HG03575 (cell line): Measurements from ENCODE around the gene HES5.
"Not testable (repeated sequence)": the region's sequence is repeated elsewhere in the genome, so short reads cannot be mapped to it uniquely, and the experiment has no call there.

ENCODE experiments used
- ATAC-seq: cut with Tn5 transposase; IDR thresholded peaks from one replicate; pipeline ENCODE4 v1.9.1; 2021; ENCODE audit not compliant: unreplicated experiment, insufficient number of reproducible peaks, low FRiP score; ENCODE audit errors: extremely low read depth

HES5 gene

DNA sequence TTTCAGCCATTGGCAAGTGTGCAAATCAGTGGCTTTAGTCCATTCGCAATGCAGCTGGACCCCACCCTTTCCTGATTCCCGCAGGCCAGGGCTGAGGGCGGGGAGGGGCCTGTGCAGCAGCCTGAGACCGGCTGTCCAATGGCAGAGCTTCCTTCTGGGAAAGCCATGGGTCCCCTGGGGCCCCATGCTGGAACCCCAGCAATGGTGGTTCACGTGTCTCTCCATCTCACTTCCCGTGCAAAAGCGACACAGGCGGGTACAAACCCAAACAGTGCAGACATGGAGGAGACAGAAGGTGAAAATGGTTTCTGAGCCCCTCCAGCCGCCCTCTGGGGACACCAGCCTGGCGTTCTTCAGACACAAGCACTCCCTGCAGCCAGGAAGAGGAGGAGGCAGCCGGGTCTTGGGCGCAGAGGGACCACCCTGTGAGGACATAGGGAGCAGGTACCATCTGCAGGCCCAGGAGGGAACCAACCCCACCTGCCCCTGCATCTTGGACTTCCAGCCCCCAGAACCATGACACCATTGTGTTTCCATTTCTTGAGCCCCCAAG is 20.3 kb upstream of the HES5 start:
- not testable (repeated sequence) for ATAC-seq

GRCh38 chr1:2549367-2550029 is 19.4 kb upstream of the HES5 start:
- ATAC-seq, result not testable (repeated sequence)

DNA sequence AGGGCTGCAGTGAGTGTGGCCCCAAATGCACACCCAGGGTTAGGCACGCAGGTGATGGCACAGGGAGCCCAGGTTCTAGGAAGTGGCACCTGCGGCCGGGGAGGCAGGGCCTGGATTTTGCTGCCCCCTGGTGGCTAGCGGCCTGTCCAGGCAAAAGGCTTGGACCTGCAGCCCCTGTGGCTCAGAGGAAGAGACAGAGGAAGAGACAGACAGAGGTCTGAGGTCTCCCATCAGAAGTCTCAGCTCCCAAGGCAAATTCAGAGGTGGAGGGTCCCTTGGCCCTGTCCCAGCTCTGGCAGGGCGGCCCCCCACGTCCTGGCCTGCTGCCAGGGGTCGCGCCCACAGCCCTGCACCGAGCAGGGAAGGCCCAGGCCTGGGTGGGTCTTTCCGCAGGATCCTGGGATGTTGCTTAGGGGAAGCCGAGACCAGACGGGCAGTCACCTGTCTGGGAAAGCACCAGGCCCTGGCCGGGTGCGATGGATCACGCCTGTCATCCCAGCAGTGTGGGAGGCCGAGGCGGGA is 18.1 kb upstream of the HES5 start:
- no peak for ATAC-seq

DNA sequence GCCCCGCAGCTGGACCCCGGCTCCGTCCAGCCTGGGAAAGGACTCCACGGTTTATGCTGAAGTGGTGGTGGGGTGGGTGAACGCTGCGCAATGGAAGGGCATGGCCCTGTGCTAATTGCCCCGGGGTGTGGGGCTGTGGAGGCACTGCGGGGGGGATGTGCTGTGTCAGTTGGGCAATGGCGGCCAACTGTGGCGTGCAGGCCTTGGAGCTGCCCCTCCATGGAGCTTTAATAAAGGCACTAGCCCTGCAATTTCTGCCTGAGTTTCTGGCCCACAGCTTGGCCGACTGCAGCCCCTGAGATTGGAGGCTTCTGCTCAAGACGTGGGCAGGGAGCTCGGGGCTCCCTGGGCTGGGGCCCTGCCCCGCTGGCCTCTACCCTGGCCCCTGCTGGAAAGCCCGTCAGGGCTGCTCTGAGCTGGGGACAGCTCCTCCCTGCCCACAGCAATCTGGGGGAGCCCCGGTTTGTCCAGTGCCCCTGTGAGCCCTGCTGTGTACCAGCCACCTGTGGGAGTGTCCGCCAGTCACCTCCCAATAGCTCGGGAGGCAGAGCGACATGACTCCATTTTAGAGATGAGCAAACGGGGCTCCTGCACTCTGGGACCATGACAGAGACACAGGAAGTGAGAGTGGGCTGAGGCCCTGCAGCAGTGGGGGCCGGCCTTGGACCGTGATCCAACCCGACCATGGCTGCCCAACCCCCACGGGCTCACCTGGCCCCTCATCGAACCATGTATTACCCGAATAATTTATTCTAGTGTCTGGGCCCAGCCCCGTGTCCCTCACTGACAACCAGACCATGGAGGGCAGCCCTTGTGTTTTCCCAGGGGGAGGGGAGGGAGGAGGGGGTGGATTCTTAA is 17.4 kb upstream of the HES5 start:
- no peak for ATAC-seq

DNA sequence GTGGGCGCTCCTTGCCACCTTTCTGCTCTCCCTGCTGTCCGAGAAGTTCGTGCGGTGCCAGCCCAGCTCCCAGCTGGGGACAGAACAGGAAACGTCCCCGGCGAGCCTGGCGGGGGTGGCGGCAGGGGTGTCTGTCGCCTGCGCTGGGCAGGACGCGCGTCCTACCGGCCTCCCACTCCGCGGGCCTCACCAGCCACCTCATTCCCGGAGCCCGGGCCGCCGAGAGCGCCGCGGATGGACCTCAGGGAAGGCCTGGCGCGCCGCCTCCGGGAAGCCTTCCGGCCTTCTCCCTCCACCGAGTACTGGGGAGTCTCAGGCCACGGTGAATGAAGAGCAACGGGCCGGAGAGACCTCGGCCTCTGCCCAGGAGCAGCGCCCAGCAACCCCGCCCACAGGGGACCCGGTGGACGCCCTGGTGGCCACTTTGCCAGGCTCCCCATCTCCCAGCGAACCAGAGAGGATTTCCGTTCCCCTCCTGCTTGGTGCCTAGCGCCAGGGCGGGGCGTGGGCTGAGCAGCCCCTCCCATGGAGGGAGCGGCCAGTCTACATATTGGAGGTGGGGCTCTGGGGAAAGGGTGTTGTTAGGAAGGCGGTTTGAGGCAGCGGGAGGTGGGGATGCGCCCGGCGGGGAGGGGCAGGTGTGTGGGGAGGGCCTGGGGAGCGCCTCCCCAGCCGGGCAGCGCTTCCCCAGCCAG is 16.6 kb upstream of the HES5 start:
- no peak for ATAC-seq

- ATAC-seq, result no peak
These were observed 15.9 kb upstream of the HES5 start for GRCh38 chr1:2545754-2546514.

GRCh38 chr1:2544875-2545640 is 15.0 kb upstream of the HES5 start:
- ATAC-seq, result no peak

DNA sequence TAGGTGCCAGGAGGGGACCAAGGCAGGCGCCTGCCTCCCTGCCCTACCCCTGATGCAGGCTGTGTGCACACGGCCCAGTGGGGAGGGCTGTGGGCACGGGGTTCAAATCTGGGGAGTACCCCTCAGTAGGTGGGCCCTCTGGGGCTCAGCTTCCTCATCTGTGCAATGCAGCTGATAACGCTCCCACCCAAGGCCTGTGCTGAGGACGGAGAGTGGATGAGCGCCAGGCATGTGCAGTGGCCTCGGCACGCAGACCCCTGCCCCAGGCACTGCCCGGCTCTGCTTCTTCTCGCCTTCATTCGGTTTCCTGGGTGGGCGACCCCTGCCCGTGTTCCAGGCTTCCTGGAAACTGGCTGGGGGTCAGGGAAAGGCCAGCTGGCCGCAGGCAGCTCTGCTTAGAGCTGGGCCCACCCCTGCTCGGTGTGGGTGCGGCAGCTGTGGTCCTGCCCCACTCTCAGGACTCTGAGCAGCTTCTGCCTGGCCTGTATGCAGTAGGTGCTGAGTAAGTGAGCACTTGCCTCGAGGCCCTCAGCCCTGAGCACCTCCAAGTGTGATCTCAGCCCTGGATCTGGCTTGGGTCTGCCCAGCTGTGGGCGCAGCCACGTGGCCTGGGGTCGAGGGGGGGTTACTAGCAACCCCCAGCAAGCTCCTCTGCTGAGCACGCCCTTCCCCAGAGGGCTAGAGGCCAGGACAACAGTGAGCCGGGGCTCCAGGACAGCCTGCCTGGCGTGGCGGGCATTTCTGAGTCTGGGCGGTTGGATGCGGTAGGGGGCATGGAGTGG is 14.2 kb upstream of the HES5 start:
- no peak for ATAC-seq

DNA sequence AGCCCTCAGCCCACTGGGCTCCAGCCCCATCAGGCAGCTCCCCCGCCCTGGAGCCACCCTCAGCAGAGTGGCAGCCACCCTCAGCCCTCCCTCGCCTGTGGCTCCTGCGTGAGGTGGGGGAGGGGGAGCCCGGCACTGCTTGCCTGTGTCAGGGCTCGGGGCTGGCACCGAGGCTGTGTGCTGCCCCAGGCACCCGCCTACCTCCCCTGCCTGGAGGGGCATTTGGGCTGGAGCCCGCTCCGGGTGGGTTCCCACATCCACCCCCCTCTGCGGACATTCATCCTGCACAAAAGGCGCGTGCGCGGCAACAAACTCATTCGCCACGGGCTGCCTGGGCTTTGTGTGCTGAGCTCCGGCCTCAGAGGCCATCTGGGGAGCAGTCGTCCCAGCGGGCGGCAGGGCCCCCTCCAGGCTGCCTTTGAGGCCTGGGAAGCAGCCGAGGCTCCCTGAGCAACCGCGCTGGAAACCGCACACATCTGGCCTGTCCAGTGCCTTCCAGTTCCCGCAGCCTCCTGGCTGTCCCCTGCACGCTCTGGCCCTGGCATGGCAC is 13.6 kb upstream of the HES5 start:
- ATAC-seq, result no peak

DNA sequence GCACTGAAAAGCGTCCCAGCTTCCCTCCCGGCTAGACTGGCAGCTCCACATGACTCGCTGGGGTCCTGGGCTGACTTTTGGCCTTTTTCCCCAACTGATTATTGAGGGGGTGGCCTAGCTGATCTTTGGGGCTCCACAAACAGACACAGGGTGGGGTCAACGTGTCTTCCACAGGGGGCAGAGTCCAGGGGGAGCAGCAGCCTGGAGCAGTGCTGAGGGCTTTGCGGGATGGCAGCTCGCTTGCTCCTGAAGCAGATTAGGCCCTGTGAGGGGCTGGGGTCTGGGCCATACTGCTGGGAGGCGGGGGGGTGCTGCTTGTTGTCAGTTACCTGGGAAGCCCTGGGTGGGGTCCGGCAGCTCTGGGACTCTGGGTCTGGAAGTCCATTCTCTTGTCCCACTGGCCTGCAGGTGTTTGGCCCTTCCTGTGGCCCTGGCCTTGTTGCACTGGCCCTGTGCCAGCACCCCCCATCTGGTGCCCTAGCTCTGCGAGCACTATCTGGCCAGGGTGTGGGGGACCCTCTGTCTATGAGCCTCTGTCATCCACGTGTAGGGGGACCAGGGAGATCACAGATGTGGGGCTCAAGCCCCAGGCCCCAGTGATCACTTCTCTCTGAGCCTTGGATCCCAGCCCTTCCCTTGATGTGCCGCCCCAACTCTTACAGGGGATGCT is 12.3 kb upstream of the HES5 start:
- ATAC-seq, result no peak

DNA sequence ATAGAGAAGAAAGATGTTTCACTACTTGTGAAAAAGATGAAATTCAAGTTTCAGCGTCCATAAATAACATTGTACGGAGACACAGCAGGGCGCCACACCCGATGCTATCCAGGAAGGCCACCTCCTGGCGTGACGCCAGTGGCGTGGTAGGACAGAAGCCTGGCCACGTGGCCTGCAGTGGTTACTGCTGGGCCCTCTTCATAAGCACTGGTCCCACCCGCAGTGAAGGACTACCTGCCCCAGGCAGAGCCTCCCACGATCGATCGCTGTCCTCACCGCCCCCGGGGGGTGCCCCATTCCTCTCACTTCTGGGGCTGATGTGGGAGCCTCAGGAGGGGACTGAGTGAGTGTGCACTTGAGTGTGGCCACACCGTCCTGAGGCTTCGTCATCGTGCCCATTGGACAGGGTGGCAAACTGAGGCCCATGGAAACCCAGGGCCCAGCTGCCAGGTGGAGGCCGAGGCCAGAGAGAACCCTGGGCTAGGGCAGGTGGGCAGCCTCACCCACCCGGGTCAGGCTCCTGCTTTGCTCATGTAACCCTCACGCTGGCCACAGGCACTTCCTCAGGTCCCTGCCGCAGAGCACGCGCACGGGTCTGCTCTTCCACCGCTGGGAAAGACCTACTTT is 11.7 kb upstream of the HES5 start:
- no peak for ATAC-seq

DNA sequence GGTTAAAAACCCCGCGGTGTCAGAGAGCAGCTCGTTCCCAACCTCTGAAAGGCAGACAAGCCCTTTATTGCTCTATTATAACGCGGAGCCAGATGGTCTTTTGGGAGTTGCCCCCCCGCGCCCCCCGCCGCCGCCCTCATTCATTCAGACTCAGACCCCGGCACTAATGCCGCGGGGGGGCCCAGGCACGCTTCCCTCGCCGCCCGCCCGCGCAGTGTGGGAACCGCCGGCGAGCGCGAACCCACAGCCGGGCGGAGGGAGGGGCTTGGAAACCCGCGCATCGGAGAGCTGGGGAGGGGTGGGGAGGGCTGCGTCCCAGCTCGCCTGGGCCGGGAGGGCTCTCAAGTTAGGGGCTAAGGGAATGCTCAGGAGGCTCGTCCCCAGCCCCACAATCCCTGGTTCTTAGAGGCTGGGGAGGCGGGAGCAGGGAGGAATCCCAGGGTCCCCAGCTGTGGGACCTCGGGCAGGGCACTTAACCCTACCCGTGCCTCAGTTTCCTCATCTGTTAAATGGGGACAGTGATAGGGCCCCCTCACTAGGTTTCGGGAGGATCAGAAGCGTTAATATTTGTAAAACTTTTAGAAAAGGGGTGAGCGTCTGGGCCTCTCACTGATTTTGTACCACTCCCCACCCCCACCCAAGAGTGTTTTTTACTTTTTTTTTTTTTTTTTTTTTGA is 10.9 kb upstream of the HES5 start:
- ATAC-seq, result no peak

DNA sequence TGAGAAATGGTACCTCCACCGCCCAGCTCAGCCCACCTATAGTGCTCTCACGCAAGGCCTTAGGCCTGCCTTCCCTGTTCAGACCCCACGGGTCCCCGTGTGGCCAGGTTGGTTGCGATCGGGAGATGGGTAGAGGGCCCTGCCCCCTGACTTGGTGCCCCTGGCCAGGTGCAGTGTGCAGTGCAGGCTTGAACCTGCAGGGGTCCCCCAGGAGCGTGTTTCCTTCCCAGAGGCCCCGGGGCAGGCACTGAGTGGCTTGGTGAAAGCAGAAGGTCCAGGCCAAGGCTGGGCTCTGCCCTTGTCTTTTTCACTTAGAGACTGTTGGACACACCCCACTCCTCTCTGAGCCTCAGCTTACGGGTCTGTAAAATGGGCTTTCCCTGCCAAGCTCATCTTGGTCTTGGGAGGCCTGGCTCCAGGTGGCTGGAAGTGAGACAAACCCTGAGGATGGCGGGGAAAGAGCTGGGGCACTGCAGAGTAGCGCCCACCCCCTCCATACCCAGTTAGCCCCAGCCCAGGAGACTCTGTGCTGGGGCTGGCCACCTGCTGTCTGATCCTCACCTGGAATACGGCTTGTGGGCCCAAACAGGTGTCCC is 9.3 kb upstream of the HES5 start:
- no peak for ATAC-seq

DNA sequence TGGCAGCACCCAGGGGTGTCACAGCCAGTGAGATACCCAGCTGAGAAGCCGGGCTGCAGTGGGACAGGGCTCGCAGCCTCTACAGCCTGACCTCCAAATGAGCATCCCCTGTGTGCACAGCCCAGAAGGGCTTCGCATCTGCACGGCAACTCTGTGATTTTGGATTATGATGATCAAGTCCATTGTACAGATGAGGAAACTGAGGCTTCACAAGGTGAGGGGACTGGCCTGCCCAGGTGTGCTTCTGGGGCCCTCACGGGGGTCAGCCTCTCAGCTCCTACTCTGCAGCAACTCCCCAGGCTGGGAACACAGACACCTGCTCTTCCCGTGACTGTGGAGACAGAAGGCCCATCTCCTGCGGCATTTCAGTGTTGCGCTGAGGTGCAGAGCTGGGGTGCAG is 8.8 kb upstream of the HES5 start:
- no peak for ATAC-seq

DNA sequence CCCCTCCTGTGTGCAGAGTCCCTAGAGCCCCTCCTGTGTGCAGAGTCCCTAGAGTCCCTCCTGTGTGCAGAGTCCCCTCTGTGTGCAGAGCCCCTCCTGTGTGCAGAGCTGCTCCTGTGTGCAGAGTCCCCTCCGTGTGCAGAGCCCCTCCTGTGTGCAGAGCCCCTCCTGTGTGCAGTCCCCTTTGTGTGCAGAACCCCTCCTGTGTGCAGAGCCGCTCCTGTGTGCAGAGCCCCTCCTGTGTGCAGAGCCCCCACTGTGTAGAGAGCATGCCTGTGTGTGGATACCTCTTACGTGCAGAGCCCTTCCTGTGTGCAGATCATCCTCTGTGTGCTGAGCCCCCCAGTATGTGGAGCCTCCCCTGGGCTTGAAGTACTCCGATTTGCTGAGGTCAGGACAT is 8.3 kb upstream of the HES5 start:
- ATAC-seq, result no peak
